ENCODE results near the gene FKBP6.
"Not testable (repeated sequence)": the region's sequence is repeated elsewhere in the genome, so short reads cannot be mapped to it uniquely, and the experiment has no call there.

The FKBP6 gene

GRCh38 chr7:73399185-73400050, 71.5 kb downstream of the FKBP6 start:
- H3K27ac ChIP-seq (ENCODE audit: extremely low read depth, low read depth, low read length); H3K4me1 ChIP-seq (ENCODE audit: control insufficient read depth, insufficient read depth, low read length); H3K9me3 ChIP-seq (ENCODE audit: control insufficient read depth, insufficient read depth, low read depth, low read length); H3K36me3 ChIP-seq (ENCODE audit: control insufficient read depth in 2 of 2, insufficient read depth in 1 of 2, low read length in 2 of 2); POLR2A ChIA-PET; CTCF ChIA-PET: not testable (repeated sequence)
- peak overlapping the region; percentile 26 for H3K4me3 ChIP-seq (ENCODE audit: low read depth, low read length)
- TF ChIP-seq ZNF335 (tag by site-specific recombination; conservative IDR thresholded peaks at IDR 0.05) (peak; percentile 7; the same call in 1 of the 2 replicates), ZNF121 (tag by site-specific recombination; IDR thresholded peaks at IDR 0.05) (peak; percentile 97), SP7 (tag by site-specific recombination; IDR thresholded peaks at IDR 0.05) (0 out of 2 replicates have a peak, but pooled peaks have one; percentile 12)

- H3K4me1 ChIP-seq (ENCODE audit: control insufficient read depth, insufficient read depth, low read length); POLR2A ChIA-PET; H3K36me3 ChIP-seq (ENCODE audit: control insufficient read depth in 2 of 2, insufficient read depth in 1 of 2, low read length in 2 of 2); H3K4me3 ChIP-seq (ENCODE audit: low read depth, low read length); CTCF ChIA-PET; H3K27ac ChIP-seq (ENCODE audit: extremely low read depth, low read depth, low read length); H3K9me3 ChIP-seq (ENCODE audit: control insufficient read depth, insufficient read depth, low read depth, low read length): not testable (repeated sequence)
These were observed 76.9 kb downstream of the FKBP6 start for GRCh38 chr7:73404860-73405259.

All from HEK293 (cell line).